GF-D8 (cell line): ENCODE data around the gene SH3PXD2A.

Experiments
- DNase-seq: peaks from one replicate; lab custom pipeline; 2025; lab: John Stamatoyannopoulos, UW

SH3PXD2A gene, protein sequence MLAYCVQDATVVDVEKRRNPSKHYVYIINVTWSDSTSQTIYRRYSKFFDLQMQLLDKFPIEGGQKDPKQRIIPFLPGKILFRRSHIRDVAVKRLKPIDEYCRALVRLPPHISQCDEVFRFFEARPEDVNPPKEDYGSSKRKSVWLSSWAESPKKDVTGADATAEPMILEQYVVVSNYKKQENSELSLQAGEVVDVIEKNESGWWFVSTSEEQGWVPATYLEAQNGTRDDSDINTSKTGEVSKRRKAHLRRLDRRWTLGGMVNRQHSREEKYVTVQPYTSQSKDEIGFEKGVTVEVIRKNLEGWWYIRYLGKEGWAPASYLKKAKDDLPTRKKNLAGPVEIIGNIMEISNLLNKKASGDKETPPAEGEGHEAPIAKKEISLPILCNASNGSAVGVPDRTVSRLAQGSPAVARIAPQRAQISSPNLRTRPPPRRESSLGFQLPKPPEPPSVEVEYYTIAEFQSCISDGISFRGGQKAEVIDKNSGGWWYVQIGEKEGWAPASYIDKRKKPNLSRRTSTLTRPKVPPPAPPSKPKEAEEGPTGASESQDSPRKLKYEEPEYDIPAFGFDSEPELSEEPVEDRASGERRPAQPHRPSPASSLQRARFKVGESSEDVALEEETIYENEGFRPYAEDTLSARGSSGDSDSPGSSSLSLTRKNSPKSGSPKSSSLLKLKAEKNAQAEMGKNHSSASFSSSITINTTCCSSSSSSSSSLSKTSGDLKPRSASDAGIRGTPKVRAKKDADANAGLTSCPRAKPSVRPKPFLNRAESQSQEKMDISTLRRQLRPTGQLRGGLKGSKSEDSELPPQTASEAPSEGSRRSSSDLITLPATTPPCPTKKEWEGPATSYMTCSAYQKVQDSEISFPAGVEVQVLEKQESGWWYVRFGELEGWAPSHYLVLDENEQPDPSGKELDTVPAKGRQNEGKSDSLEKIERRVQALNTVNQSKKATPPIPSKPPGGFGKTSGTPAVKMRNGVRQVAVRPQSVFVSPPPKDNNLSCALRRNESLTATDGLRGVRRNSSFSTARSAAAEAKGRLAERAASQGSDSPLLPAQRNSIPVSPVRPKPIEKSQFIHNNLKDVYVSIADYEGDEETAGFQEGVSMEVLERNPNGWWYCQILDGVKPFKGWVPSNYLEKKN

DNA sequence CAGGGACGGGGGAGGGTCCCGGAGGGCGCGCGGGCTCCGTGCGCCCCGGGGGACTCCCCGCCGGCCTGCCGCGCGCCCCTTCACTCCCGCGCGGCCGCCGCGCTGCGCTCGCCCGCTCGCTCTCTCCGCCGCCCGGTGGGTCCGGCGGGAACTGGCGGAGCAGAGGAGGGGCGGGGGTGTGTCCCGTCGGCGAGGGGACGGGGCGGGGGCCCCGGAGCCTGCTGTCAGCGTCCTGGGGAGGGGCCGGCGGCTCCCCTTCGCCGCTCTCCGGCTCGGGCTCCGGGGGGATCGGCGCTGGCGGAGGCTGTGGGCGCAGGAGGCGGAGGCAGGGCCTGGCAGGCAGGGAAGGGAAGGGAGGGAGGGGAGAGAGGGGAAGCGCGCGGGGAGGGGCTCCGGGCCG is at the start of gene SH3PXD2A:
TSS of gene SH3PXD2A (minus strand) at position 153 of the 400 bp plus-strand sequence. CDS start 310 bp downstream, outside the sequence.
- DNase-seq: no peak

DNA sequence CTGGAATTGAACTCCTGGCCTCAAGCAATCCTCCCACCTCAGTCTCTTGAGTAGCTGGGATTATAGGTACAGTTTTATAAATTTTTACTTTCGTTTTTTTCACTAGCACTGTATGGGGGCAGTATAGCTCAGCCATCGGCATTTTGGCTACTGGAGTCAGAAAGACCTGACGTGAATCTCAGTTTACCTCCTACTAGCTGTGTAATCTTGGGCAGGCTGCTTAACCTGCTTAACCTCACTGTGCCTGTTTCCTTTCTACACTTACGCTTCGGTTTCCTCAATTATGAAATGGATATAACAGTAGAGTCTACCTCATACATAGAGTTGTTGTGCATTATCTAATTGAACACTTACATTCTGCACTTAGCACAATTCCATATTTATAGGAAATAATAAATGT is 45.9 kb upstream of the SH3PXD2A start:
- DNase-seq: no peak

DNA sequence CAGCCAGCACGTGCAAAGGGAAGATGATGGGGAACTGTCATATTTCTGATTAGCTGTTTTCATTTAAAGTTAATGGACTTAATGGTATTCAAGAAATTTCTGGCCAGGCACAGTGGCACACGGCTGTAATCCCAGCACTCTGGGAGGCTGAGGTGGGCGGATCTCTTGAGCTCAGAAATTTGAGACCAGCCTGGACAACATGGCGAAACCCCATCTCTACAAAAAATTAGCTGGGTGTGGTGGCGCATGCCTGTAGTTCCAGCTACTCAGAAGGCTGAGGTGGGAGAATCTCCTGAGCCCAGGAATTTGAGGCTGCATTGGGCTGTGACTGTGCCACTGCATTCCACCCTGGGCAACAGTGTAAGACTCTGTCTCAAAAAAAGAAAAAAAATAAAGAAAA is 43.9 kb upstream of the SH3PXD2A start:
- no peak for DNase-seq

DNA sequence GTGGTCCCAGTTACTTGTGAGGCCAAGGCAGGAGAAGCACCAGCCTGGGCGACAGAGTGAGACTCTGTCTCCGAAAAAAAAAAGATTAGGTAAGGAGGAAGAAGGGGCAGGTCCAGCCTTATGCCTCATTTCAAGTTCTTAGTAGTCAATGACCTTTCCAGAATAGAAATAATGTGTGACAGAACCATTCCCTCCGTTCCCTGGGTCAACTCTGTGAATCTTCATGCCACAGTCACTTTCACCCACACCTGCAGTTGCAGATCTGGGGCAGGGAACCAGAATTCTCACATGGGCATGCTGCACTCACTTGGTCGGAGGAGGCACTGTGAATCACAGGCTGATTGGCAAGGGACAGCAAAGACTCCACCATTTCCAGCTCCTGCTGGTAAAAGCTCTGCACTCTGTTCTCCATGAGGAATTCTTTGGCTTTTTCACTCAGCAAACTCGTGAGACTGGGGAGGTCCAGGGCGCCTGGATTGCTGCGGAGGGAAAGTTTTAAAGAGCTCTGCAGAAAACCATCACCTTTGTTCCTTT is 41.9 kb upstream of the SH3PXD2A start:
- DNase-seq: no peak

DNA sequence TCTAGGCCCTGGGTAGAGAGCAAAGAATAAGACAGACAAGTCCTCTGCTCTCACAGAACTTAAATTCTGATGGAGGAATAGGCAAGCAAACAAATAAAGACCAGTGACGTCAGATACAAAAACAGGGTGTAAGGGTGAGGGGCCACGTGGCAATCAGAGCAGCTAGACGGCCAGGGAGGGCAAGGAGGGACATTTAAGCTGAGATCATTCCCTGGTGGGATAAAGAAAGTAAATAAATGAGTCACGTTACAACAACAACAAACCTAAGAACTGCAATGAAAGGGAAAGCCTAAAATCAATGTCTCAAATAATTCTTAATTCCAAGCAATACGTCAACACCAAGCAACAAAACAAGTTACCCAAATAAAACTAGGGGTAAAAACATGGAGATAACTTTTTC is 40.8 kb upstream of the SH3PXD2A start:
- DNase-seq: no peak

DNA sequence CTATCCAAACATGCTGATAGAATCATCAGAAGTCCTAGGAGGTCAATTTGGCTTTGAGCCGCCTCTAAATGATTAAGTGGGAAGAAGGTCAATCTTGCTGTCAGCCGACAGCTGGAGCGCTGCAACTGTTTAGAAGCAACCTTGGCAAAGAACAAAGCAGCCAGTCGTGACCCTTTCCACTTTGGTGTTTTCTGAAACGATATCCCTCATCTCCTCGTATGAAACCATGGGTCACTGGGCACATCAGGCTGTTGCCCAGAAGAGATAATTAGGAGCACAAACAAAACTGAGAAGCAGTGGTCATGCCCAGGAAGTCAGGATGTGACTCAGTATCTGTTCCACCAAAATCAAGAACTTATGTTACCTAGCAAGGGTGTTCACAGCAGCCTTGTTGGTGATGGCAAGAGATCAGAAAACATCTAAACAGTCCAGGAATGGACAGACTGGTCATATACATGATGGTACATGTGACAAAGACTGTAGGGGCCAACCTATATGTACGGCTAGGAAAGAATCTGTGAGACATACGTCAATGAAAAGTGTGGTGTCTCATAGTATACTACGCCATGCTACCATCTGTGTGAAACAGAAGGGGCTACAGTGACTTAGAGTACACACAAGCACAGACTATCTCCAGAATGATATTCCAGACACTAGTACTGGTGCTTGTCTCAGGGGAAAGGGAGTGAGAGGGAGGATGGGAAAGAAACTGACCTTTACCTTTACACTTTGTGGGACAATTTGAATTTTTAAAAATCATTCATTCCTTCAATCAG is 40.2 kb upstream of the SH3PXD2A start:
- DNase-seq: no peak

DNA sequence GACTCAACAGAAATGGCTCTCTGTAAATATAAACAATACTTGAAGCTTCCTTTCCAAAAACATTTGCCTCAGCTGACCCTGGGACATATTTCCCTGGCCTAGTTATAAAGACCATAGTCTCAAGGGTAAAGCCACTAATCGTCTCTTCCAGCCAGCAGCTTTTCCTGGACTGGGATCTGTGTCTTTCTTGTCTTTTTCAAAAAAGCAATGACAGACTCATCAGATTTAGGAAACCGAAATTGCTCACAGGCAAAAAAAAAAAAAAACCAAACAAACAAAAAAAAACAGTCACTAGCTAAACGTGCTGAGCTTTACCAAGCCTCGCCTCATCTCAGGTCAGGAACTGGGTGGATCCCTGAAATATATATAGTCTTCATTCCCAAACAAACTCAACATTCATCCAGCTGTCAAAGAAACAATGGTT is 39.1 kb upstream of the SH3PXD2A start:
- no peak for DNase-seq

DNA sequence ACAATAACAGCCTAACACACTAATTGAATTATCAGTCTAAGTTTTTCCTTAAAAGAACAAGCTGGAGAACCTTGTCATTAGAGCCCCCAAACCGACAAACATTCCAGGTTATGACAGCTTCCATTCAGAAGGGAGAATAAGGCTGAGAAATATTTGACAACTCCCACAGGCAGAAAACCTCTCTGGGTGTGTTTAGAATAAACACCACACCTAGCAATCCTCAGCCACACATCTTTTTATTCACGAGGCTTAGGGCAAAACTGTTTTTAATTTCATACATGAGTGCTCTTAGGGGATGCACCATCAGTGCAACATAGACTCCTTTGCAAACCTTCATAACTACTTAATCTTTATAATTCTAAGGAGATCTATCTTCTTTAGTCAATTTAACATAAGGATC is 38.4 kb upstream of the SH3PXD2A start:
- DNase-seq: no peak

DNA sequence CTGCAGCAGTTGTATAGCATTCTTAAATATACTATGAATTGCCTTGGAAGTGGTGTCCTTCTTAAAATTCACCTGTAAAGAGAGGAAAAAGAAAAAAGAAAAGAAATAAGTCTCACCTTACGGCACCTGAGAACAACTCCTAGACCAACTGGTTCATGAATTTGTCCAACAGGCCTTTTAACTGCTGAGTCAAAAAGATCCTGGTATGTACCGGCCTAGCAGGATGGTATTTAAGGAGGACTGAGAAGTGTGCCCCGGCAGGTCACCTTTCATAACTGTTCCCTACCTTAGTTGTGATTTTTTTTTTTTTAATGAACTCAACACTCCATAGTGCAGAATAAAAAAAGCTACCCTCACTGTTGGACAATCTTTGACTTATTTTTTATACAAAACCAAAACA is 36.8 kb upstream of the SH3PXD2A start:
- no peak for DNase-seq

DNA sequence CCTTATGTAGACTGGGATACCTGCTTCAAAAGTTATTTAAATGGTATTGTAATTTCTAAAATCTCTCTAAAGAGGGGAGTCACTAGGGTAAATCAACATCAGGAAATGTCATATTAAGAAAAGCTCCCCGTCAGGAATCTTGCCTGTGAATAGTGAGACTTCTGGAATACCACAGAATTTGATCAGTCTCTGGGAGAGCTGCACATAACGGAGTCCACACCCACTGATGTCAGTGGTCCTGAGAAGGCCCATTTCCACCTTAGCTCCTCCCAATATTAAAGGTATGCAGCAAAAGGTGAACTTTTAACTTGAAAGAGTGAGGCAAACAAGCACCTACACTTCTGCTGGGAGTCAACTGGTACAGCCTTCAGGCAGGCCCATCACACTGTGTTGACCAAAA is 35.3 kb upstream of the SH3PXD2A start:
- DNase-seq: no peak

DNA sequence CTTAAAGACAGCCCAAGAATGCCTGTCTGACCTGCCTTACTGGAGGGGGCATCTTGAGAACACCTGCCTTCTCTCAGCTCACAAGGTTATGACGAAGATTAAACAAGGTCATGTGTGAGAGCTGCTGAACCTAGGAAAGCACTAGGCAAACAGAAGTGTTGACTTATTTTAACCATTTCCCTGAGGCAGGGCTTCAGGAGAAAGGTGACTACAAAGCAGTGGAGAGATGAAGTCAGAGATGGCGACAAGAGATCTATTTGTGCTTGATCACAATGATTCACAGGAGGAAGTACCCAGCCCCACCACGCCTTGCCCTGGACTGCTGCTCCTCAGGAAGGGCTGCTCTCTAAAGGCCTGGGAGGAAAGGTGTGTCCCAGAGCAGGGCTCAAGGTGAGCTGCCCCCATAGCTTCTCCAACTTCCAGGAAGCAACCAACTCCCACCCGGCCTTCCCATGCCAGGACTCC is 34.9 kb upstream of the SH3PXD2A start:
- DNase-seq: no peak

DNA sequence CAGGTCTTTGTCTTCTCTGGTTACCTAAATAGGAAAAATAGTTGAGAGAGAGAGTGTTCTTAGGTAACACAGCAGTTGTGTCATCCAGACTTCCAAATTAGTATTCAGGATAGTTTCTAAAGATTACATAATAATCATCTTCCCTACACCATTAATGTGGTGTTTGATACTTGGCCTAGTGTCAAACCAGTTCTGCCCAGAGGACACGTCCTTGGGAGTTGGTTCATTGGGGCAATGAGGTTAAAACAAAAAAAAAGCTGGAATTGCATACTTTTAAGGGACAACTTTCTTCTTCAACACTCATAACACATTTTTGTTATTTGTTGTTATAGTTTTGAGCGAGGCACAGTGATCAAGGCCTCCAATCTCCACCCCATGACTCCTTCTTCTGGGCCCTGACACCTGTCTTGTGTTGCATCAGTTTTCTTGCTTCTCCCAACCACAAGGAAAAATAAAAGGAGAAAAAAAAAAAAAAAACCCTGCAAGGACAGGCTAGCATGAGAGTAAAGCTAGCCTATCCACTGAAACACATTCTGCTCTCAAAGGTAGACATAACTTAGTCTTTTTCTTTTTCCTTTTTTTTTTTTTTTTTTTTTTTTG is 33.8 kb upstream of the SH3PXD2A start:
- no peak for DNase-seq

DNA sequence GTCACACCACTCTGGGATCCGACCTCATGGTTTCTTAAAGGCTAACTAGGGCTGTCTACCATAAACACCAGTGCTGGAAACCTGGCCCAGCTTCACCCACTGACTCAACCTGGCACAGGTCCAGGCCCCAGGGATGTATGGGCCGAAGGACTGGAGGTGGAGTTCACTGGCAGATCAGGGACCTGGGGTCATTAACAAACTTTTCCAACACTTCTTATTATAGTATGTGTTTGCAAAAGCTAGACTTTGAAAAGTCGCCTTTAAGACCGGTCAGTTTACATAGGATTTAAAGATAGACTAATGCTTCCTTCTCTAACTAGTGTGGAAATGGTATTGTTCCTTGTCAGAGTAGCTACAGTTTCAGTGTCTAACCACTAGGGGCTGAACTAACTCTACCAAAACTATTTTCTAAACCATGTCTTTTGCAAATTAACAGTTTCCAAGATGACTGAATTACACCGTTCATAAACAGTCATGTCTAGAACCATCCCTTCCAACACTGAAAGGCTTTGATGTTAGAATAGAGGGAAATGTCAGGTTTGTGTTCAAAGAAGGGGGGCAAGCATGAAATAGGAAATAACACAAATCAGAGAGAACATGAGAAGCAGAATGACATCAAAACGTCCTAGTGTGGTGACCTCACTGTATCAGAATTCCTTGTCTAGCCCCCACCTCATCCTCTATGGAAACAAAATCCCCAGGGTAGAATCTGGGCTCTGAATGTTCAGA is 32.9 kb upstream of the SH3PXD2A start:
- peak; percentile 32 for DNase-seq

DNA sequence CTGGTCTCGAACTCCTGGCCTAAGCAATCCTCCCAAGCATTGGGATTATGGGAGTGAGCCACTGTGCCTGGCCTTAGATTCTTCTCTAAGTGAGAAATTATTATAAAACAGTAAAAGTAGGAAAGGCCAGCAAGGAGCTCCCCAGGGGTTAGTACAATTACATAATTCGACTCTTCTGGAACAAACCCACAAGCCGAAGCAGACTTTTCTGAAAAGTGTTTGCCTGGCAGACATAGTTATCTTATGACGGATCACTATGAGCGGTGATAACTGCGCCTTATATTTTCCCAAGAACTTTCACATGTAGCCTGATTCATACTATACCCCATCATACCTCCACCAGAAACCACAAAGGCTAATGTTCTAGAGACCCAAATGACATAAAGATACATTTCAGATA is 30.2 kb upstream of the SH3PXD2A start:
- no peak for DNase-seq

DNA sequence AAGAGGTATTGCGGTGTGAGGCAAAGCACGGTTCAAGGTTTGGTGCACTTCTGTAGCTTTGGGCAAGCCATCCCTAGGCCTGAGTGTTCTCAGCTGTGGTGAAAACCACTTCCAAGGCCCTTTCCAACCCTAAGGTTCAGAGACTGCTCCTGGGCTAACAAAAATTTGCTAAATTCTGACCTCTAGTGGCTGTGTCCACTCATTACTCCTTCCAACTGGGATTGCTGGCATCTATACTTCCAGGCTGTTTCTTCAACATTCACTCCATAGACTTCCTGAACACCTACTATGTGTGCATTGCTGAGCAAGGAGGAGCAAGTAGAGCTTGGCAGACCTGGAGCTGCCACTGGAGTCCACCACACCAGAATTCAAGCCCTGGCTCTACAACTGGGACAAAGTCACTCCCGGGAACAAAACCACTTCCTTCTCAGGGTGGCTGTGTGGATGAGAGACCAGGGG is 29.3 kb upstream of the SH3PXD2A start:
- DNase-seq: peak; percentile 2

DNA sequence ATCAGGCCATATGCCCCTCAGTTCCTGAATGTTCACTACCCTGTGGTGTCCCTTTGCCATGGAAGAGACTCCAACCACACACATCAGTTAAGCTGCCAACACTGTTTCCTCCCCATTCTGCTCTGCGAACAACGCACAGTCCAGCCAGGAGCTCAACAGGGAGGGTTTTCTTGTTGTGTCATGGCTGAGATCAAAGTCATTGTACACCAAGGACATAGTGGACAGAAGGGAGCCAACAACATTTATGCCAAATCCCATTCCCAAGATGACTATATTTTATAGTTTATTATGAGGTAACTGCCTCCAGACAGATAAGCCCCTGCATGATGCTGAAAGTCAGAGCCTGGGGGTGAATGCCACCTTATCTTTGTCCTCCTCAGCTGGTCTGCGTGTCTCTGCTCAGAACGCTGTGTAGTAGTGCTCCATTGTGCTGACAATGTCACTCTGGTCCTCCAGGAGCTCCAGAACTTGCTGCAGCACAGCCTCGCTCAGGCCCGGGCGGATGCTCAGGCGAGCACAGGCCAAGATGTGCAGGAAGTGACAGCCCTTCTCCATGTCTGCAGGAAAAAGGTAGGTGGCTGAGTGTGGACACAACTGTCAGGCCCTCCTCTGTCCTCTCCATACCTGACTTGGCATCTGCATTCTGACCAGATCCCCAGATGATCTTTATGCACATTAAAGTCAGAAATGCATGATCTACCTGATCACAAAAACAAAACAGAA is 27.1 kb upstream of the SH3PXD2A start:
- DNase-seq: no peak

DNA sequence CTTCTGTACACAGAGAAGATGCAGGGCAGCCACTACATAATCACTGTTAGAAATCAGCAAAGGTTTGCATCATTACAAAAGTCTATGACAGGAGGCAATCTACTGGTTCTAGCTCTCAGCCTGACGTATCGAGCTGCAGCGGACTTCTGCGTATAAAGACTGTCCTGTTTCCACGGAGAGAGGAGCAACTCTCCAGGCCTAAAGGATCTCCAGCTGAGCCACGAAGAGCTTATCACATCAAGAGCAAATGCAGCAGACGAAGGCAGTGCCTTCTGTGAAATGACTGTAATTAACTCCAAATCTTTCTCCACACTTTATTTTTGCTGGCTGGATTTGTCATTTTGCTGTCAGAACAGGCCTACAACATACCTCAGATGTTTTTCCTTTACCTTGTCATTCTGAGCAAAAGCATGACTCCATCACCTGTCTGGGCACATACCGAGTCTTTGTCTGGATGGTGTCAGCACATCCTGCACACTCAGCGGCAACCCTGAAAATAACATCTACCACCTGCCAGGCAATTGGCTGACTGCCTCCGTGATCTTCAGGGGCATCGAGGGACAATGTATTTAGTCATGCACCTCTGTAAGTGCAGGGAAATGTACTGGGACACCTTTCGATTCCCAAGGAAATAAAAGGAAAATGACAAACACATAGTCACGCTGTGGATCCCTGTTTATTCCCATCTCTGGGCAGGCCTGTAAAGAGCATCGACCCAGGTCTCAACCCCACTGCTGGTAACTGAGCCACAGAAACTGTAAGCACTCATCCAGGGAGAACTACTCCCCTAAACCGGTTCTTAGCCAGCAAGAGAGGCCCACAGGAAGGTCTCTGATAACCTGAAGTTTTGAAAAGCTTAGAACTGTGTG is 26.3 kb upstream of the SH3PXD2A start:
- no peak for DNase-seq

DNA sequence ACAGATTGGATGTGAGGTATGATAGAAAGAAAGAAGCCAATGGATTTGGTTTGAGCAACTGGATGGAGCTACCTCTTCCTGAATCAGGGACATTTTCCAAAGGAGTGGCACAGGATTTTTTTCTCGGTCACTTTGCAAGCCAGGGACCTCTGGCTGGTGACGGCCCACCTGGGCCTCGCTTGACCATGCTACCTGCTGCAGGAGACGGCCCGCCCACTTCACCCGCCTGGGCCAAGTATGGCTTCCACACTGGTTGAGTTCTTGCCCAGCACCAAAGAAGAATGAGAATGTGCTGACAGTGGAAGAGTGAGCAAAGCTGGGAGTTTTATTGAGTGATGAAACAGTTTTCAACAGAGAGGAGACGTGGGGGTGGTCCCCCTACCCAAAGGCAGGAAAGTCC is 24.5 kb upstream of the SH3PXD2A start:
- no peak for DNase-seq

DNA sequence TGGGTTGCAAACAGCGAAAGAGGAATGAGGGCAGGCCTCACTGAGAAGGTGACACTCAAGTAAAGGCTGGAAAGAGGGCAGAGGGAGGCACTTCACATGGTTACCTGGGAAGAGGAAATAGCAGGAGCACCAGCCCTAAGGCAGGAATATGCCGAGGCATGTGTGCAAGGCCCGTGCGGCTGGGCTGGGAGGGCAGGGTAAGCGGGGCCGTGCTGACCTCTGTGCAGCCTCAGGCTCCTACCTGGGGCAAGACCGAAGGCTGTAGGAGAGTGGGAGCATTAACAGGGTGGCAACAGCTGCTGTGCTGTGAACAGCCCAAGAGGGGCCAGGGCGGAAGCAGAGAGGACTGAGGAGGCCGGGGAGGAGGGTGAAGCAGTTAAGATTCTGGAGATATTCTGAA is 24.0 kb upstream of the SH3PXD2A start:
- DNase-seq: no peak
